Subcutaneous abdominal adipose tissue (tissue), 5 donors: Measurements from ENCODE around the gene TRIM5.
A peak's percentile ranks its signal among the peaks of the same experiment; 100 is the strongest.
"Not testable (repeated sequence)": the region's sequence is repeated elsewhere in the genome, so short reads cannot be mapped to it uniquely, and the experiment has no call there.

ENCODE experiments used
- H3K27ac ChIP-seq: one replicate; pipeline ENCODE4 v1.7.0; 2013; ENCODE audit warnings: low read depth, mild to moderate bottlenecking, inconsistent platforms, low read length, moderate library complexity
- H3K27me3 ChIP-seq, 5 donors: one replicate each; pipeline ENCODE4 v1.7.0; 2013; ENCODE audit warnings: low read length in 5 of 5, inconsistent platforms in 1 of 5; ENCODE audit not compliant: control insufficient read depth in 5 of 5, insufficient read depth in 4 of 5
- H3K36me3 ChIP-seq, 5 donors: one replicate each; pipeline ENCODE4 v1.7.0; 2013; ENCODE audit warnings: low read length in 5 of 5; ENCODE audit not compliant: control insufficient read depth in 5 of 5, insufficient read depth in 5 of 5
- H3K4me1 ChIP-seq, 5 donors: one replicate each; pipeline ENCODE4 v1.7.0; 2013; ENCODE audit warnings: low read length in 5 of 5, mild to moderate bottlenecking in 3 of 5, moderate library complexity in 1 of 5; ENCODE audit not compliant: control insufficient read depth in 5 of 5, insufficient read depth in 5 of 5
- H3K4me3 ChIP-seq, 5 donors: one replicate each; pipeline ENCODE4 v1.7.0; 2013; ENCODE audit warnings: low read length in 5 of 5, low read depth in 1 of 5
- H3K9ac ChIP-seq, 5 donors: one replicate each; pipeline ENCODE4 v1.7.0; 2013; ENCODE audit warnings: low read length in 5 of 5, mild to moderate bottlenecking in 4 of 5, moderate library complexity in 3 of 5
- H3K9me3 ChIP-seq, 5 donors: one replicate each; pipeline ENCODE4 v1.7.0; 2013; ENCODE audit warnings: low read length in 5 of 5; ENCODE audit not compliant: control insufficient read depth in 5 of 5
- donor health status: healthy.
- donor health status: healthy.
- donor health status: healthy.
- donor health status: healthy.
- donor health status: healthy.

The TRIM5 gene, protein sequence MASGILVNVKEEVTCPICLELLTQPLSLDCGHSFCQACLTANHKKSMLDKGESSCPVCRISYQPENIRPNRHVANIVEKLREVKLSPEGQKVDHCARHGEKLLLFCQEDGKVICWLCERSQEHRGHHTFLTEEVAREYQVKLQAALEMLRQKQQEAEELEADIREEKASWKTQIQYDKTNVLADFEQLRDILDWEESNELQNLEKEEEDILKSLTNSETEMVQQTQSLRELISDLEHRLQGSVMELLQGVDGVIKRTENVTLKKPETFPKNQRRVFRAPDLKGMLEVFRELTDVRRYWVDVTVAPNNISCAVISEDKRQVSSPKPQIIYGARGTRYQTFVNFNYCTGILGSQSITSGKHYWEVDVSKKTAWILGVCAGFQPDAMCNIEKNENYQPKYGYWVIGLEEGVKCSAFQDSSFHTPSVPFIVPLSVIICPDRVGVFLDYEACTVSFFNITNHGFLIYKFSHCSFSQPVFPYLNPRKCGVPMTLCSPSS

DNA sequence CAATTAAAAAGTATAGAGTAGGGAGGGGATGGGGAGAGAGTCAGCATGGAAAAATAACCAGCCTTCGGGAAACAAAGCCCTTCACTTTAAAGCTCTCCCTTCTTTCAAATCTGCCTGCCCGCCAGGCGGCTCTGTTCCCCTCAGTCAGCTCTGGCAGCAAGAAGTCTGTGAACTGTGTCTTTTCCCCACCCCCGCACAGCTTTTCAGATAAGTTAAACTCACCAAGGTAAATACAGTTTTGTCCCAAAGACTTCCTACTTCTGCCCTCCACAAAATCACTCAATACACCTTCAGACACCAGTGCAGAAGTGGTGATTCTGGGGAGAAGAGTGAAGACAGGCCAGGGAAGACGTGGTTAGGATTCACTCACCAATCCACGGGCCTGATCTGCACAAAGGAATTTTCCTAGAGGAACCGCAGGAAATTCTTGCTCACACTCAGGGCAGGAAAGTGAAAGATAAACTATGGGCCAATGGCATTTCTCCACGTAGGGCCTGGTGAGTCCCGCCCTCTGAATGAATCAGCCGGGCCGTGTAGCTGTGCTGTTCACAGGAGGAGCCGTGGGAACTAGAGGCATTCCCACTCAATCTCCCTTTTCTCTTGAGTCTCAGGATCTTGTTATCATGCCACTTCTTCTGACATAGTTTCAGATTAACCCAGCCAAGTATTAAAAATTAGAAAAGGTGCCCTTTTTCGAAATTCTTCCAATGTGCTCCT lies at the start of gene TRIM5:
TRIM5 (minus strand) TSS at position 429 of the 717 bp plus-strand sequence. CDS start 4,897 bp downstream, outside the sequence.
- H3K27ac ChIP-seq: peak within 1 kb of the TSS; percentile 95
- H3K27me3 ChIP-seq: peaks cover 0 to 5% (median 0%) of the 10 kb centered on the region in 5 donors
- peak within 1 kb of the TSS; percentile 67 to 84 (median 77) for H3K4me3 ChIP-seq
- H3K4me1 ChIP-seq: peaks cover 11 to 31% (median 16%) of the 10 kb centered on the region in 5 donors
- peaks cover 0 to 2% (median 0%) of the 10 kb centered on the region in 5 donors for H3K9me3 ChIP-seq
- H3K9ac ChIP-seq: peak within 1 kb of the TSS; percentile 64 to 99 (median 90)
- H3K36me3 ChIP-seq: peaks cover 0 to 6% (median 2%) of the 10 kb centered on the region in 5 donors

DNA sequence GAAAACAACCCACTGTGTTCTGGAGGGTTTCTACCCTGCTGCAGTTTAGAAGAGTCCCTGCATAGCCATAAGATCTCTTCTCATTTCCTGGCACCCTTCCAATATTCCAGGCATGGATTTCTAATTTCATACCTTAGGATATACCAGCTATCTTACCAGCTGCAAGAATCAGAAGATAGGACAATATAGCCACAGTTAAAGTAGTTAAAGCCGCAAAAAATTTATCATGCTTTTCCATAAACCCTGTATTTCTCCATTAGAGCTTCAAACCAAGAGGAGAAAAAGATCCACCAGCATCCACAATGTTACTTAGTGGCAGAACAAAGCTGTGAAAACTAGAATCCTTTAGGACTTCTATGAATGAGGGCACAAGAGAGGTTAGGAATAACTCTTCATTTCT lies 42.8 kb upstream of the TRIM5 start:
- H3K9me3 ChIP-seq: no peaks in the 10 kb centered on the region
- no peak overlapping the region for H3K4me3 ChIP-seq
- H3K36me3 ChIP-seq: no peaks in the 10 kb centered on the region
- H3K27me3 ChIP-seq: peaks cover 0 to 3% (median 0%) of the 10 kb centered on the region in 5 donors
- no peak overlapping the region for H3K27ac ChIP-seq
- H3K4me1 ChIP-seq: no peaks in the 10 kb centered on the region
- H3K9ac ChIP-seq: no peak overlapping the region

DNA sequence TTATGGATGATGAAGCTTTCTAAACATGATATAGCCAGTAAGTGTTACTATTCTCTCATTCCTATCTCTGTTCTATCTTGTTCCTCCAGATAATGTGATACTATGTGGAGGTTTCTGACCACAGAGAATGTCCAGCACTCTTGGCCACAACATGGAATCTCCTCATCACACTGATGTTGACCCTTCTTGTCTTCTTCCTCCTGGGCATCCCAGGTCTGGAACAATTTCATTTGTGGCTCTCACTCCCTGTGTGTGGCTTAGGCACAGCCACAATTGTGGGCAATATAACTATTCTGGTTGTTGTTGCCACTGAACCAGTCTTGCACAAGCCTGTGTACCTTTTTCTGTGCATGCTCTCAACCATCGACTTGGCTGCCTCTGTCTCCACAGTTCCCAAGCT lies 41.5 kb upstream of the TRIM5 start:
- Histone ChIP-seq H3K36me3 (no peaks in the 10 kb centered on the region), H3K4me3 (no peak overlapping the region), H3K9me3 (no peaks in the 10 kb centered on the region), H3K4me1 (no peaks in the 10 kb centered on the region), H3K27me3 (peaks cover 0 to 3% (median 0%) of the 10 kb centered on the region in 5 donors), H3K27ac (no peak overlapping the region), H3K9ac (no peak overlapping the region)

DNA sequence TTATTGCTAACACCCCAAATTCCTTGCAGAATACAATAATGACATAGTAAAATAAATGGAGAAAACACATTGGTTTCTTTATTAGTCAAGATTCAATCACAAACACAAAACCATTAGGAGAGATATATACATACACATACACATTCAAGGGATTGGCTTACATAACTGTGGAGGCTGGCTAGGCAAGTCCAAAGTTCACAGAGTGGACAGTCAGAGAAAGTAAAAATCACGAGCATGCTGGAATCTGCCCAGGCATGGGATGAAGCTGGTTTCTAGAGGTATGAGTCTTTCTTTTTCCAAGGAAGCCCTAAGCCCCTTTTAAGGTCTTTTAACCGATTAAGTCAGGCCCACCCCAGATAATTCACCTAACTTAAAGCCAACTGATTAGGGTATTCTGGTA lies 37.7 kb upstream of the TRIM5 start:
- Histone ChIP-seq H3K27ac (no peak overlapping the region), H3K4me3 (no peak overlapping the region), H3K9me3 (peaks cover 0 to 3% (median 0%) of the 10 kb centered on the region in 5 donors), H3K36me3 (peaks cover 0 to 6% (median 0%) of the 10 kb centered on the region in 5 donors), H3K9ac (no peak overlapping the region), H3K4me1 (no peaks in the 10 kb centered on the region), H3K27me3 (peaks cover 0 to 3% (median 0%) of the 10 kb centered on the region in 5 donors)

DNA sequence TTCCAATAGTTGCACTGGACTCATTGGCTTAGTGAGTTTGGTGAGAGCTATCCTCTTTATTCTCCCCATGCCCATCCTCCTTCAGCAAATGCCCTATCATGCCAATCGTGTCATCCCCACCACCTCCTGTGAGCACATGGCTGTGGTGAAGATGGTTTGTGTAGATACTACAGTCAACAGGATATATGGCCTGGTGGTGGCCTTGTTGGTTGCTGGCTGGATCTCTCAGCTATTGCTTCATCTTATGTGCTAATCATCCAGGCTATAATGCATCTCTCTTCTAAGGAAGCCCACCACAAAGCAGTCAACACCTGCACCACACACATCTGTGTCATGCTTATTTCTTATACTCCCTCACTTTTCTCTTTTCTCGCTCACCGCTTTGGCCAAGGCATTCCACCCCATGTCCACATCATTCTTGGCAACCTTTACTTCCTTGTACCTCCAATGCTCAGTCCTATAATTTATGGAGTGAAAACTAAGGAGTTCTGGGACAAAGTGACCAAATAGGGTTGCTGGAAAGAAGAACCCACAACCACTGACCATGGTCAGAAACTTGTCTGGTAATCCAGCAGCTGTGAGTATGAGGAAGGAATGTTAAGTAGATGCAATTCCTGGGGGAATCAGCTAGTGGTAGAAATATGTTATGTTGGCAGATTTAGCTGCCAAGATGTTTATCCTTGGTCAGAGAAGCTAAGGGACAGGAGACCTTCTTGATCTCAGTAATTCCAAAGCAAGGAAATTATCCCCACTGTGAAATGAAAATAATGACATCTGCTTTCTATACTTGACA lies 35.0 kb upstream of the TRIM5 start:
- no peaks in the 10 kb centered on the region for H3K27me3 ChIP-seq
- peaks cover 0 to 3% (median 0%) of the 10 kb centered on the region in 5 donors for H3K9me3 ChIP-seq
- H3K27ac ChIP-seq: no peak overlapping the region
- no peak overlapping the region for H3K4me3 ChIP-seq
- no peak overlapping the region for H3K9ac ChIP-seq
- H3K36me3 ChIP-seq: peaks cover 0 to 6% (median 0%) of the 10 kb centered on the region in 5 donors
- H3K4me1 ChIP-seq: no peaks in the 10 kb centered on the region

DNA sequence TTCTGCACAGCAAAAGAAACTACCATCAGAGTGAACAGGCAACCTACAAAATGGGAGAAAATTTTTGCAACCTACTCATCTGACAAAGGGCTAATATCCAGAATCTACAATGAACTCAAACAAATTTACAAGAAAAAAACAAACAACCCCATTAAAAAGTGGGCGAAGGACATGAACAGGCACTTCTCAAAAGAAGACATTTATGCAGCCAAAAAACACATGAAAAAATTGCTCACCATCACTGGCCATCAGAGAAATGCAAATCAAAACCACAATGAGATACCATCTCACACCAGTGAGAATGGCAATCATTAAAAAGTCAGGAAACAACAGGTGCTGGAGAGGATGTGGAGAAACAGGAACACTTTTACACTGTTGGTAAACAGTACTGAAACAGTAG lies 31.6 kb upstream of the TRIM5 start:
- H3K9ac ChIP-seq, H3K9me3 ChIP-seq, H3K4me3 ChIP-seq, H3K27me3 ChIP-seq, H3K27ac ChIP-seq, H3K36me3 ChIP-seq, H3K4me1 ChIP-seq: not testable (repeated sequence)

DNA sequence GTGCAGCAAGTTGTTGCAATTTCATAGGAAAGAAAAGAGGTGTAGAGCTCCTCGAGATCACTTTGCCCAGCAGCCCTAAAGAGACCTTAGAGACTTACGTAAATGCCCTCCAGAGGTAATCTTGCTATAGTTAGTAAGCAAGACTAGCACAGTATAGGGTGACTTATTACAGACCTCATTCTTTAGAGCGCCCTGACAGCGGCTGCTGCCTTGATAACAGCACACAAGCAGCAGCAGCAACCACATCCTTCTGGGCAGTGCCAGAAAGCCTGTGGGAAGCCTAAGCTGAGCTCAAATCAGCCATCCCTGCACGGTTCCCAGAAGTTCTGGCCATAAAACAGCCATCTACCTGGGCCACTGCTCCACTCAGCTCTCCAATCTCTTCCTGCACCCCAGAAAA lies 28.8 kb upstream of the TRIM5 start:
- Histone ChIP-seq H3K27ac (no peak overlapping the region), H3K4me3 (no peak overlapping the region), H3K9me3 (peaks cover 0 to 3% (median 0%) of the 10 kb centered on the region in 5 donors), H3K9ac (no peak overlapping the region), H3K4me1 (no peaks in the 10 kb centered on the region), H3K27me3 (no peaks in the 10 kb centered on the region), H3K36me3 (peaks cover 8 to 18% (median 15%) of the 10 kb centered on the region in 5 donors)

DNA sequence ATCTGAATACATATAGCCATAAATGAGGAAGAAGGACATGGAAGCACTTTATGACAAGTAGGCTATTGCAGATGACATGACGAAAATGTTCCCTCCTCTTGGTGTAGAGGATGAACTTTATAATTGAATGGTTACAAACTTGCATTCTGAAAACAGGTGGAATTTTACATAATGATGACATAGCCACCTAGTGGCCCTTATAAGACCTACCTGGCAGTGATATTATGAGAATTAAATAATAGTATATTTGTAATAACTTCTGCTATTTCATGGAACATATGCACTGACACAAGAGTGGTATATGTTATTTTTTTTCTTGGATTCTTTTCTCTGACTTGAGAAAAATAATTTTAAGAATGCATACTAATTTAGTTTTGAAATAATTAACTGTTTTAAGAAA lies 27.6 kb upstream of the TRIM5 start:
- no peak overlapping the region for H3K4me3 ChIP-seq
- no peaks in the 10 kb centered on the region for H3K4me1 ChIP-seq
- H3K27ac ChIP-seq: no peak overlapping the region
- no peak overlapping the region for H3K9ac ChIP-seq
- H3K27me3 ChIP-seq: no peaks in the 10 kb centered on the region
- peaks cover 0 to 3% (median 0%) of the 10 kb centered on the region in 5 donors for H3K9me3 ChIP-seq
- H3K36me3 ChIP-seq: peaks cover 16 to 28% (median 26%) of the 10 kb centered on the region in 5 donors

DNA sequence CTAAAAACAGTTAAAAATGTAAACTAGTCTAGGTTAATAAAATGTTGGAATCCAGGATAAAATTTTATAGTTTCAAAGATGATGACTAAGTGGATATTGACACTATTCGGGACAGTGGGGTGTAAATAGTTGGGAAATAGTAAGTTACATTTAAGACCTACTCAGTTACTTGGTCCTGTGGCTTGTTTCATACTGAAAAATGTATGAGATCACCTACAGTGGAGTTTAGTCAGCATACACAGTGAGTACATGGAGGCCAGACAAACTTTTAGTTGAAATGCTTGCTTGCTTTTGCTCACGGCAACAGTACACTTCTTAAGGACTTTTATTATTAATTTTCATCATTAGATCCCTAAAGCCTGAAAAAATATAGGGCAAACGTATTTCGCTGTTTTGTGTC lies 20.8 kb upstream of the TRIM5 start:
- no peaks in the 10 kb centered on the region for H3K4me1 ChIP-seq
- no peaks in the 10 kb centered on the region for H3K27me3 ChIP-seq
- H3K36me3 ChIP-seq: peaks cover 19 to 51% (median 47%) of the 10 kb centered on the region in 5 donors
- H3K9ac ChIP-seq: no peak overlapping the region
- H3K27ac ChIP-seq: no peak overlapping the region
- H3K9me3 ChIP-seq: no peaks in the 10 kb centered on the region
- no peak overlapping the region for H3K4me3 ChIP-seq
